Activated CD8-positive, alpha-beta memory T cell treated with anti-CD3 and anti-CD28 coated beads for 1 hour (primary cell): Measurements from ENCODE around the gene SSUH2.

Source experiments
- DNase-seq, 2 donors: peaks; one replicate each; pipeline ENCODE4 v3.0.0-alpha.2; 2020; ENCODE audit warnings: low read depth in 1 of 2; ENCODE audit errors: extremely low read depth in 1 of 2

The SSUH2 gene

DNA sequence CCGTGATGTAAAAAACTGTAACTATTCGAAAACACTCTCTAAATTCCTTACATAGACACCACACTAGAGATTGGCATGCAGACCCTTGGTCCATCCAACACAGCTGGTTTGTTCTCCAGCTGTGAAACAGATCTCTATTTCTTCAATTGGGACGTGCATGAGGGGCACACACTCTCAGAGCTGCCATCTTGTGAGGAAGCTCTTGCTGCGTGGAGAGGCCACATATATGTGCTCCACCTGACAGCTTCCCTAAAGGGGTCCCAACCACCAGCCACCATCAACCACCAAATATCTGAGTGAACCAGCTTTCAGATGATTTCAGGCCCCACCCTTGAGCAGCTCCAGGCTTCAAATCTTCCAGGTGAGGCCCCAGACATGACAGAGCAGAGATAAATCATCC is 25.6 kb downstream of the SSUH2 start:
- DNase-seq: no peak

GRCh38 chr3:8617921-8618320 is 26.7 kb downstream of the SSUH2 start:
- DNase-seq: no peak

GRCh38 chr3:8610951-8611350 is 33.6 kb downstream of the SSUH2 start:
- DNase-seq: no peak

GRCh38 chr3:8608791-8609467 is 35.7 kb downstream of the SSUH2 start:
- DNase-seq: no peak

GRCh38 chr3:8608041-8608790 is 36.4 kb downstream of the SSUH2 start:
- DNase-seq: no peak

- DNase-seq: no peak
Observed at GRCh38 chr3:8607234-8608040, 37.2 kb downstream of the SSUH2 start.

DNA sequence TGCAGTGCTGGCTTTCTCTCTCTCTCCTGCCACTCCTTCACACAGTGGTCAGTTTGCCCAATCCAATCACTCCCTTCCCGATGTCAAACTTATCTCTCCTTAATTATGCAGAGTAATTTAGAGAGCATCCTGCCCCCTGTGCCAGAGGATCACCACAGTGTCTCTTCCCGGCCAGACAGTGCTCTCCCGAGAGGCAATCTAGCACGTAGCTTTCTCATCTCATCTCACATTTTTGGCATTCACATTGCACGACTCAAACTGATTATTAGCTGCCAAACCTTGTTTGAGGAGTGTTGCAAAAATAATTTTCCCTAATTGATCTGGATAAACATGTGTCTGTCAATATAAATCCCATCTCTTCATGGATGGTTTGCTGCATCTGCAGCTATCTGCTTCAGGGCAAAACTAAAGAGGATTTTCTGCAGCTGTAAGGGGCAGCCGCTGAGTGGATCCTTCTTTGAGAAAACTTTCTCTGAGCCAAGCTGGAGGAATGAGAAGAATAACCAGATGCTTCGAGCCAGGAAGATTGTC is 37.8 kb downstream of the SSUH2 start:
- no peak for DNase-seq

GRCh38 chr3:8604988-8605387 is 39.6 kb downstream of the SSUH2 start:
- no peak for DNase-seq

GRCh38 chr3:8604006-8604405 is 40.6 kb downstream of the SSUH2 start:
- no peak for DNase-seq

GRCh38 chr3:8603115-8603710 is 41.4 kb downstream of the SSUH2 start:
- no peak for DNase-seq

- no peak for DNase-seq
Observed at GRCh38 chr3:8600457-8600856, 44.1 kb downstream of the SSUH2 start.

DNA sequence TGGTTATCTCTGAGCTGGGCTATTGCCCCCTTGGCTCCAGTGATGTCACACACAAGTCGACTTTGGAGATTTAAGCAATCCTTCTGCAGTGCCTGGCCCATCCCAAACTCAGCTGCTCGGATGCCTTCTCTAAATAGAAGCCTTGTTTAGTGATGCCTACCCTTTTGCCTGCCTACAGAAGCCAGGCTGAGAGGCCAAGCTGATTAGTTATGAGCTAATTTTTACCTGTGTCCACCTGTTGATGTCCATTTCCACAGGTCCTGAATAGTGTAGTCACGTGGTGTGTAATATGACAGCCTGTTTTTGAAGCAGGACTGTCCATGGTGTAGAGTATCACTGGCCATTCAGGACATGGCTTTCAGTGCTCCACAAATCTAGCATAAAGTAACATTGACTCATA is 45.5 kb downstream of the SSUH2 start:
- DNase-seq: no peak

DNA sequence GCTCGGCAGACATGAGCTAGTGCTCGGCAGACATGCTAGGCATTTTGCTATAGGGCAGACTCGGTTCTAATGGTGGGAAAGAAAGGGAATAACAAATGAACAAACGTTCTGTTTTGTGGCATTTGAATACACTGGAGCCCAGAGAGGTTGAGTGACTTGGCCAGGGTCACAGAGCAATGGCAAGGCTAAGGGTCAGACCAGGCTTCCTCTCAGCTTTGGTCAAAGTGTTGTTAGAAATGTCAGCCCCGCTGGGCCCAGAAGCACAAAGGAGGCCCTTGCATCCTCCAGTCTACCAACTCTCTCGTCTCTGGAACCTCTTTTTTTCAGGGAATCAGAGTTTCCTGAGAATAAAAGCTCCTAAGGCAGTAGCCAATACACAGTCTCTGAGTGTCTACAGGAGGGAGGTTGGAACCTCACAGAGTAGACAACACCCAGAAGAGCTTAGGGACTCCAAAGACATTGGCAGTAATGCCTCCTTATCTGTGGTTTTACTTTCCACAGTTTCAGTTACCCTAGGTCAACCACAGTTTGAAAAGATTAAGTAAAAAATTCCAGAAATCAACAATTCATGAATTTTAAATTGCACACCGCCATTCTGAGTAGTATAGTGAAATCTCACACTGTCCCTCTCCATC is 47.3 kb downstream of the SSUH2 start:
- no peak for DNase-seq

DNA sequence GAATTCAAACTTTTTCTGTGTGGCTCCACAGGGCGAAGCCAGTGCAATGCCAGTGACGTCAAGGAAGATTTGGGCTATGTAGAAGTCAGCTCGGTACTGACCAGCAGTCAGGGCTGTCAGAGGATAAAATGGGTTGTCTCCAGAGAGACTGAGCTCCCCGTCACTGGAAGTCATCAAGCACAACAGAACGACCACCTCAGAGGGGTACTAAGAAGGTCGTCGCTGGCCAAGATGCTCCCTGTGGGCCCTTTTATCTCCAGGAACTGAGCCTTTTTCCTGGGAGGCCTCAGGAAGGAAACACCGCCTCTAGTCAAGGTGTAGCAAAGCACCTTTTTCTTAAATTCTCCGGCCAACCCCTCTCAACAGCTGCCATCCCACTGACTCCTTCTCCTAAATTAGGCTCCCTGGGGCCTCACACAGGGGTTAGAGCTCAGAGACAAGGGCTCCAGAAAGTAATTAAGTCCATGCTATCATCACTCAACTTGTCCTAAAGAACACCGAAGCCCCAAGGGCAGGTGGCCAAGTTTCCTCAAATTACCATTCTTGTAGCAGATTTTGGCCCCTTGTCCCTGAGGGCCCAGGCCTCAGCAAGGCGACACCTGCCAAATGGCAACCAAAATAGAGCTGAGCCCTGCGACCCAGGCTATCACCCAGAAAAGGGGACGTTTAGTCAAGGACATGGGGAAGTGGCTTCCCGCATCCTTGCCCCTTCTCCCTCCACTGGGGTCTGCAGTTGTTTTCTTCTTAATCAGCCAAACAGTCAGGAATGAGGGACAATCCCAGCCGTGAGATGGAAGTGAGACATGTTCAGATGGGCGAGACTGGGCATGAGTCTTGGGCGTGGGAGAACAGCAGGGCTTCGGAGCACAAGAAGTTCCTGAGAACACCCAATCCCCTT is 48.0 kb downstream of the SSUH2 start:
- DNase-seq: no peak

DNA sequence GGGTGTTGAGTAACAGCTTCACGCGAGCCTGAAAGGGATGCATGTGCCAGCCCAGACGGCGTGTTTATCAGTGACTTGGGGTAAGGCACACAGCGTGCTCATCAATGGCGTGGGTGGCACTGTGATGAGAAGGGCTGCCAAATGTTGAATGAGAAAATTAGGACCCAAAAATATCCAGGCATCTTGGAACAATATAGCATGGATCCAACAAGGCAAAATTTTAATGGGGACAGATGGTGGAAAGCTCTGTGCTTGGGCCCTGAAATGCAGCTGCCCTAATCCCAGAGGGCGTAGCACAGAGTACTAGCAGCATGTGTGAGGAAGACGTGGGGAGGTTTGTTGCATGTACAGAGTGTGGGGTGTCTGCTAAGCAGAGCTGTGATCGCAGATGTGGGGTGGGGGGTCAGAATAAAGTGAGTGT is 48.9 kb downstream of the SSUH2 start:
- DNase-seq: no peak

DNA sequence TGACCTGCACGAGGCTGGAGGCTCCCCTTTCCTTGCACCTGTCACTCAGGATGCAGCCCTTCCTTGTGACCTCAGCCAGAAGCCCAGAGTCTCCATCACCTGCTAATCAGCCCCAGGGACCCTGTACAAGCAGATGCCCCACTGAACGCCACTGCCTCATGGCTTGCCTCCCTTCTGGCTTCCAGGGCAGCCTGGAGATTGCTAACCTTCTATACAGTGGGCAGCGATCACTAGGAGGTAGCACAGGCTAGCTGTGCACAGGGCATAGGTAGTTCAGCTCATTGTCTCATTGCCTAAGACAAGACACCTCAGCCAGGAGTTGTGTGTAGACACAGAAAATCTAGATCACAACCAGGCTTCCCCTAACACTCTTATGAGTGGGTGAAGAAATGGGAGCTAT is 49.3 kb downstream of the SSUH2 start:
- no peak for DNase-seq

GRCh38 chr3:8593021-8593827 is 51.4 kb downstream of the SSUH2 start:
- no peak for DNase-seq

DNA sequence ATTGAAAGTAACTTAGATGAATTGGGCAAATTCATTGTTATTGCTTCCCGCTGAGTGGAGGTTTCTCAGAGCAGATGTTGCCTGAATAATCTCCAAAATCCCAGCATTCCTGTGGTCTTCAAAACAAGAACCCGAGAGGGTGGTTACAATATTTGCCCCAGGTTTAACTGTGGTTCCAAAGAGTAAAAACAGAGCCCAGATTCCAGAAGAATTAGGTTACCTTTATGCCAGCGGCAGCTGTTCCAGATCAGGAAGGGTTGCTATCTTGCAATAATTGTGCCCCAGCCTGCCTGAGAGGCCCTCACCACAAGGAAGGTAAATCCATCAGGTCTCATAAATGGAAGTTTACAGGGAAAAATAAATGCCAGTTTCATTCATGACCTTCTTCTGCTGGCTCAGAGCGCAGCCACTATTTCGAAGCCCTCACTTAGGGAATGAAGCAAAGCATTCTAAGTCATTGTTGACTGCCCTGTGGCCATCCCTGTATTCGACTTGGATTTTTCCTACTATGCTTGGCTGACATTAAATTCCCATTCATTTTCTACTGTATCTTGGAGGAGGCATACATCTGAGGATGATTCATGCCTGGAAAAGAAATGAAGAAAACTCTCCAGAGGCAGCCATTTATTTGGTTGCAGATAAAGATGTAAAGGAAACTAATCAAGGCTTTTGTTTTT is 54.6 kb downstream of the SSUH2 start:
- no peak for DNase-seq
